ENCODE data around the gene BRPF3. TPM values are rescaled to one million over a fixed set of nuclear protein-coding genes. Genes with fewer than 3 reads are reported as not detected.

Gene BRPF3
- total and polyA plus RNA-seq, 4 donors = 7.5 to 20.0 (median 13.7) TPM

DNA sequence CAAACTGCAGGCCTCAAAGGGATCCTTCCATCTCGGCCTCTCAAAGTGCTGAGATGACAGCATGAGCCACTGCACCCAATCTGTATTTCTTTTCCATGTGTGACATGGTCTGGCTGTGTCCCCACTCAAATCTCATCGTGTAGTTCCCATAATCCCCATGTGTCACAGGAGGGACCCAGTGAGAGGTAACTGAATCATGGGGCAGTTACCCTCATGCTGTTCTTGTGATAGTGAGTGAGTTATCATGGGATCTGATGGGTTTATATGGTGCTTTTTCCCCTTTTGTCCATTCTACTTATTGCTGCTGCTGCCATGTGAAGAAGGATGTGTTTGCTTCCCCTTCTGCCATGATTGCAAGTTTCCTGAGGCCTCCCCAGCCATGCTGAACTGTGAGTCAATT, 10.3 kb upstream of the BRPF3 start:
- no peak overlapping the region for H3K27ac ChIP-seq (ENCODE audit: low read depth in 1 of 2, low read length in 2 of 2)
- no peaks in the 10 kb centered on the region for H3K4me1 ChIP-seq (ENCODE audit: control insufficient read depth in 4 of 4, insufficient read depth in 4 of 4, low read length in 3 of 4)
- H3K4me3 ChIP-seq (ENCODE audit: low read depth in 1 of 3, low read length in 3 of 3) = no peak overlapping the region
- DNase-seq (ENCODE audit: low spot score) = no peak
- WGBS = 94% methylated on average over 2 of the region's 2 CpGs
- H3K9me3 ChIP-seq (ENCODE audit: control insufficient read depth in 4 of 4, low read length in 3 of 4) = no peaks in the 10 kb centered on the region
- H3K9ac ChIP-seq (ENCODE audit: low read depth in 1 of 2, low read length in 2 of 2) = no peak overlapping the region
- H3K27me3 ChIP-seq (ENCODE audit: control insufficient read depth in 4 of 4, insufficient read depth in 4 of 4, low read length in 3 of 4) = no peaks in the 10 kb centered on the region
- H3K36me3 ChIP-seq (ENCODE audit: control insufficient read depth in 4 of 4, insufficient read depth in 3 of 4, low read depth in 1 of 4, low read length in 3 of 4) = no peaks in the 10 kb centered on the region
- TF ChIP-seq, protein P1, sequence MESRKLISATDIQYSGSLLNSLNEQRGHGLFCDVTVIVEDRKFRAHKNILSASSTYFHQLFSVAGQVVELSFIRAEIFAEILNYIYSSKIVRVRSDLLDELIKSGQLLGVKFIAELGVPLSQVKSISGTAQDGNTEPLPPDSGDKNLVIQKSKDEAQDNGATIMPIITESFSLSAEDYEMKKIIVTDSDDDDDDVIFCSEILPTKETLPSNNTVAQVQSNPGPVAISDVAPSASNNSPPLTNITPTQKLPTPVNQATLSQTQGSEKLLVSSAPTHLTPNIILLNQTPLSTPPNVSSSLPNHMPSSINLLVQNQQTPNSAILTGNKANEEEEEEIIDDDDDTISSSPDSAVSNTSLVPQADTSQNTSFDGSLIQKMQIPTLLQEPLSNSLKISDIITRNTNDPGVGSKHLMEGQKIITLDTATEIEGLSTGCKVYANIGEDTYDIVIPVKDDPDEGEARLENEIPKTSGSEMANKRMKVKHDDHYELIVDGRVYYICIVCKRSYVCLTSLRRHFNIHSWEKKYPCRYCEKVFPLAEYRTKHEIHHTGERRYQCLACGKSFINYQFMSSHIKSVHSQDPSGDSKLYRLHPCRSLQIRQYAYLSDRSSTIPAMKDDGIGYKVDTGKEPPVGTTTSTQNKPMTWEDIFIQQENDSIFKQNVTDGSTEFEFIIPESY (IDR thresholded peaks at IDR 0.05) = no peak
- TF ChIP-seq, protein P2, sequence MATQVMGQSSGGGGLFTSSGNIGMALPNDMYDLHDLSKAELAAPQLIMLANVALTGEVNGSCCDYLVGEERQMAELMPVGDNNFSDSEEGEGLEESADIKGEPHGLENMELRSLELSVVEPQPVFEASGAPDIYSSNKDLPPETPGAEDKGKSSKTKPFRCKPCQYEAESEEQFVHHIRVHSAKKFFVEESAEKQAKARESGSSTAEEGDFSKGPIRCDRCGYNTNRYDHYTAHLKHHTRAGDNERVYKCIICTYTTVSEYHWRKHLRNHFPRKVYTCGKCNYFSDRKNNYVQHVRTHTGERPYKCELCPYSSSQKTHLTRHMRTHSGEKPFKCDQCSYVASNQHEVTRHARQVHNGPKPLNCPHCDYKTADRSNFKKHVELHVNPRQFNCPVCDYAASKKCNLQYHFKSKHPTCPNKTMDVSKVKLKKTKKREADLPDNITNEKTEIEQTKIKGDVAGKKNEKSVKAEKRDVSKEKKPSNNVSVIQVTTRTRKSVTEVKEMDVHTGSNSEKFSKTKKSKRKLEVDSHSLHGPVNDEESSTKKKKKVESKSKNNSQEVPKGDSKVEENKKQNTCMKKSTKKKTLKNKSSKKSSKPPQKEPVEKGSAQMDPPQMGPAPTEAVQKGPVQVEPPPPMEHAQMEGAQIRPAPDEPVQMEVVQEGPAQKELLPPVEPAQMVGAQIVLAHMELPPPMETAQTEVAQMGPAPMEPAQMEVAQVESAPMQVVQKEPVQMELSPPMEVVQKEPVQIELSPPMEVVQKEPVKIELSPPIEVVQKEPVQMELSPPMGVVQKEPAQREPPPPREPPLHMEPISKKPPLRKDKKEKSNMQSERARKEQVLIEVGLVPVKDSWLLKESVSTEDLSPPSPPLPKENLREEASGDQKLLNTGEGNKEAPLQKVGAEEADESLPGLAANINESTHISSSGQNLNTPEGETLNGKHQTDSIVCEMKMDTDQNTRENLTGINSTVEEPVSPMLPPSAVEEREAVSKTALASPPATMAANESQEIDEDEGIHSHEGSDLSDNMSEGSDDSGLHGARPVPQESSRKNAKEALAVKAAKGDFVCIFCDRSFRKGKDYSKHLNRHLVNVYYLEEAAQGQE (IDR thresholded peaks at IDR 0.05) = no peak
- TF ChIP-seq FOXA1 (IDR thresholded peaks at IDR 0.05) (no peak), TAF1 (conservative IDR thresholded peaks at IDR 0.05) (no peak), RXRA (IDR thresholded peaks at IDR 0.05) (no peak), YY1 (IDR thresholded peaks at IDR 0.05) (no peak), HNF4A (conservative IDR thresholded peaks at IDR 0.05) (no peak), JUND (IDR thresholded peaks at IDR 0.05) (no peak), GABPA (IDR thresholded peaks at IDR 0.05 in 1 of 2, conservative IDR thresholded peaks at IDR 0.05 in 1 of 2) (no peak), SP1 (IDR thresholded peaks at IDR 0.05) (no peak), FOXA2 (IDR thresholded peaks at IDR 0.05) (no peak), EGR1 (IDR thresholded peaks at IDR 0.05; ENCODE audit: low read depth in 2 of 2) (no peak)
- TF ChIP-seq, protein P3, sequence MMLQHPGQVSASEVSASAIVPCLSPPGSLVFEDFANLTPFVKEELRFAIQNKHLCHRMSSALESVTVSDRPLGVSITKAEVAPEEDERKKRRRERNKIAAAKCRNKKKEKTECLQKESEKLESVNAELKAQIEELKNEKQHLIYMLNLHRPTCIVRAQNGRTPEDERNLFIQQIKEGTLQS (IDR thresholded peaks at IDR 0.05) = no peak
- TF ChIP-seq, protein P4, sequence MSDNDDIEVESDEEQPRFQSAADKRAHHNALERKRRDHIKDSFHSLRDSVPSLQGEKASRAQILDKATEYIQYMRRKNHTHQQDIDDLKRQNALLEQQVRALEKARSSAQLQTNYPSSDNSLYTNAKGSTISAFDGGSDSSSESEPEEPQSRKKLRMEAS (IDR thresholded peaks at IDR 0.05) = no peak

DNA sequence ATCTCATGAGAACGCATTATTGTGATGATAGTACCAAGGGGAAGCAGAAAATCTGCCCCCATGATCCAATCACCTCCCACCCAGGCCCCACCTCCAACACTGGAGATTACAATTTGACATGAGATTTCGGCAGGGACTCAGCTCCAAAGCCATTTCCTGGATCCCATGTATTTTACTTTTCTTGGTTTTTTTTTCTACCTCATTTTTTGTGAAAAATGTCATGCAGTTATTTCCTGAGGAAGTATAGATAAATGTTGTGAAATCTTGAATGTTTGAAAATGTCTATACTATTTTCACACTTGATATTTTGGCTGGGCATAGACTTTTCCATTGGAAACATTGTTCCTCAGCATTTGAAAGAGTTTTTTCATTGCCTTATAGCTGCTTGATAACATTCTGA, 9.1 kb upstream of the BRPF3 start:
- TF ChIP-seq NR2F2 (IDR thresholded peaks at IDR 0.05) (no peak), TAF1 (conservative IDR thresholded peaks at IDR 0.05) (no peak), HNF4A (conservative IDR thresholded peaks at IDR 0.05) (no peak), SP1 (IDR thresholded peaks at IDR 0.05) (no peak), FOXA2 (IDR thresholded peaks at IDR 0.05) (no peak)
- TF ChIP-seq, protein P4 (IDR thresholded peaks at IDR 0.05) = no peak
- TF ChIP-seq, protein P1 (IDR thresholded peaks at IDR 0.05) = no peak
- TF ChIP-seq, protein P5, sequence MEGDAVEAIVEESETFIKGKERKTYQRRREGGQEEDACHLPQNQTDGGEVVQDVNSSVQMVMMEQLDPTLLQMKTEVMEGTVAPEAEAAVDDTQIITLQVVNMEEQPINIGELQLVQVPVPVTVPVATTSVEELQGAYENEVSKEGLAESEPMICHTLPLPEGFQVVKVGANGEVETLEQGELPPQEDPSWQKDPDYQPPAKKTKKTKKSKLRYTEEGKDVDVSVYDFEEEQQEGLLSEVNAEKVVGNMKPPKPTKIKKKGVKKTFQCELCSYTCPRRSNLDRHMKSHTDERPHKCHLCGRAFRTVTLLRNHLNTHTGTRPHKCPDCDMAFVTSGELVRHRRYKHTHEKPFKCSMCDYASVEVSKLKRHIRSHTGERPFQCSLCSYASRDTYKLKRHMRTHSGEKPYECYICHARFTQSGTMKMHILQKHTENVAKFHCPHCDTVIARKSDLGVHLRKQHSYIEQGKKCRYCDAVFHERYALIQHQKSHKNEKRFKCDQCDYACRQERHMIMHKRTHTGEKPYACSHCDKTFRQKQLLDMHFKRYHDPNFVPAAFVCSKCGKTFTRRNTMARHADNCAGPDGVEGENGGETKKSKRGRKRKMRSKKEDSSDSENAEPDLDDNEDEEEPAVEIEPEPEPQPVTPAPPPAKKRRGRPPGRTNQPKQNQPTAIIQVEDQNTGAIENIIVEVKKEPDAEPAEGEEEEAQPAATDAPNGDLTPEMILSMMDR (IDR thresholded peaks at IDR 0.05; ENCODE audit: low read depth, low read length, missing input control) = no peak
- TF ChIP-seq, protein P2 (IDR thresholded peaks at IDR 0.05) = no peak
- WGBS = 78% methylated on average over 2 of the region's 2 CpGs
- no peak overlapping the region for H3K9ac ChIP-seq (ENCODE audit: low read depth in 1 of 2, low read length in 2 of 2)
- no peaks in the 10 kb centered on the region for H3K36me3 ChIP-seq (ENCODE audit: control insufficient read depth in 4 of 4, insufficient read depth in 3 of 4, low read depth in 1 of 4, low read length in 3 of 4)
- H3K27ac ChIP-seq (ENCODE audit: low read depth in 1 of 2, low read length in 2 of 2) = no peak overlapping the region
- H3K27me3 ChIP-seq (ENCODE audit: control insufficient read depth in 4 of 4, insufficient read depth in 4 of 4, low read length in 3 of 4) = no peaks in the 10 kb centered on the region
- no peak for DNase-seq (ENCODE audit: low spot score)
- H3K9me3 ChIP-seq (ENCODE audit: control insufficient read depth in 4 of 4, low read length in 3 of 4) = no peaks in the 10 kb centered on the region
- no peak overlapping the region for H3K4me3 ChIP-seq (ENCODE audit: low read depth in 1 of 3, low read length in 3 of 3)
- no peaks in the 10 kb centered on the region for H3K4me1 ChIP-seq (ENCODE audit: control insufficient read depth in 4 of 4, insufficient read depth in 4 of 4, low read length in 3 of 4)
